Large intestine (tissue), 12 donors: Measurements from ENCODE around the gene SLC25A33. TPM values are rescaled to one million over a fixed set of nuclear protein-coding genes. Genes with fewer than 3 reads are reported as not detected.
A peak's percentile ranks its signal among the peaks of the same experiment; 100 is the strongest.

Experiments used
- DNase-seq, 2 donors: peaks; one replicate each; pipeline versions ENCODE4 v3.0.0 to v3.0.0-alpha.2; 2013
- H3K27ac ChIP-seq: one replicate; pipeline ENCODE4 v1.5.1; 2013; ENCODE audit warnings: low read length
- H3K27me3 ChIP-seq: 2 replicates; pipeline ENCODE4 v1.6.1; 2013; ENCODE audit warnings: low read length; ENCODE audit not compliant: control insufficient read depth, insufficient read depth
- H3K36me3 ChIP-seq: 2 replicates; pipeline ENCODE4 v1.6.1; 2013; ENCODE audit warnings: low read length; ENCODE audit not compliant: control insufficient read depth, insufficient read depth
- H3K4me1 ChIP-seq: one replicate; pipeline ENCODE4 v1.6.1; 2013; ENCODE audit warnings: low read length; ENCODE audit not compliant: control insufficient read depth, insufficient read depth
- H3K4me3 ChIP-seq: one replicate; pipeline ENCODE4 v1.5.1; 2013; ENCODE audit warnings: low read length
- H3K9me3 ChIP-seq: one replicate; pipeline ENCODE4 v1.6.1; 2013; ENCODE audit warnings: mild to moderate bottlenecking, low read depth, low read length, moderate library complexity; ENCODE audit not compliant: control insufficient read depth
- WGBS: methylation state at CpG from one replicate; pipeline ENCODE4 v1.1.5; 2013; ENCODE audit warnings: low lambda C conversion rate; ENCODE audit not compliant: insufficient coverage; 5-methylcytosine and 5-hydroxymethylcytosine counted together
- long read RNA-seq, 11 donors: transcript quantifications; one replicate each; lab custom pipeline, GENCODE V29; 2026
- polyA plus RNA-seq: library from polyadenylated mRNA; unstranded; fragments of 120-200 nt; gene quantifications from one replicate; pipeline ENCODE4 v1.2.1, GENCODE V29; 2013

SLC25A33 gene
- 6.0 TPM for polyA plus RNA-seq
- long read RNA-seq, donor 1, partial matches to known transcripts: 0 of 2 reads
- long read RNA-seq, donor 1, other reads (novel, unspliced or antisense): 0 of 2 reads
- long read RNA-seq, donor 2, transcript SLC25A33-201 (7 exons, 3,854 nt): major isoform, 5 of 5 reads
- long read RNA-seq, donor 2, partial matches to known transcripts: 0 of 5 reads
- long read RNA-seq, donor 2, other reads (novel, unspliced or antisense): 0 of 5 reads
- long read RNA-seq, donor 3: 0 reads
- long read RNA-seq, donor 4: 0 reads
- long read RNA-seq, donor 5: 0 reads
- long read RNA-seq, donor 6, transcript SLC25A33-201 (7 exons, 3,854 nt): major isoform, 5 of 5 reads
- long read RNA-seq, donor 6, partial matches to known transcripts: 0 of 5 reads
- long read RNA-seq, donor 6, other reads (novel, unspliced or antisense): 0 of 5 reads
- long read RNA-seq, donor 7, transcript SLC25A33-201 (7 exons, 3,854 nt): major isoform, 5 of 5 reads
- long read RNA-seq, donor 7, partial matches to known transcripts: 0 of 5 reads
- long read RNA-seq, donor 7, other reads (novel, unspliced or antisense): 0 of 5 reads
- long read RNA-seq, donor 8, transcript SLC25A33-201 (7 exons, 3,854 nt): major isoform, 6 of 6 reads
- long read RNA-seq, donor 8, partial matches to known transcripts: 0 of 6 reads
- long read RNA-seq, donor 8, other reads (novel, unspliced or antisense): 0 of 6 reads
- long read RNA-seq, donor 9, transcript SLC25A33-201 (7 exons, 3,854 nt): major isoform, 5 of 5 reads
- long read RNA-seq, donor 9, partial matches to known transcripts: 0 of 5 reads
- long read RNA-seq, donor 9, other reads (novel, unspliced or antisense): 0 of 5 reads
- long read RNA-seq, donor 10, transcript SLC25A33-201 (7 exons, 3,854 nt): major isoform, 7 of 7 reads
- long read RNA-seq, donor 10, partial matches to known transcripts: 0 of 7 reads
- long read RNA-seq, donor 10, other reads (novel, unspliced or antisense): 0 of 7 reads
- long read RNA-seq, donor 11, transcript SLC25A33-201 (7 exons, 3,854 nt): major isoform, 5 of 5 reads
- long read RNA-seq, donor 11, partial matches to known transcripts: 0 of 5 reads
- long read RNA-seq, donor 11, other reads (novel, unspliced or antisense): 0 of 5 reads

GRCh38 chr1:9539165-9539828 lies at the start of gene SLC25A33:
SLC25A33 (plus strand) TSS chr1:9539465; CDS start chr1:9539692, 227 bp downstream.
- no CpG with 5 or more reads among the region's 92 CpGs for WGBS
- Histone ChIP-seq H3K36me3 (no peaks in the 10 kb centered on the region), H3K4me1 (peaks cover 26% of the 10 kb centered on the region), H3K9me3 (no peaks in the 10 kb centered on the region), H3K27me3 (no peaks in the 10 kb centered on the region), H3K27ac (peak within 1 kb of the TSS; percentile 93), H3K4me3 (peak within 1 kb of the TSS; percentile 88)
- peak; percentile 98 to 100 for DNase-seq

GRCh38 chr1:9490605-9491339 lies 48.5 kb upstream of the SLC25A33 start:
- Histone ChIP-seq H3K27me3 (peaks cover 7% of the 10 kb centered on the region), H3K27ac (peak overlapping the region; percentile 57), H3K4me3 (no peak overlapping the region), H3K4me1 (peaks cover 14% of the 10 kb centered on the region), H3K36me3 (no peaks in the 10 kb centered on the region), H3K9me3 (no peaks in the 10 kb centered on the region)
- WGBS: no CpG with 5 or more reads among the region's 20 CpGs
- peak; percentile 82 to 86 for DNase-seq

DNA sequence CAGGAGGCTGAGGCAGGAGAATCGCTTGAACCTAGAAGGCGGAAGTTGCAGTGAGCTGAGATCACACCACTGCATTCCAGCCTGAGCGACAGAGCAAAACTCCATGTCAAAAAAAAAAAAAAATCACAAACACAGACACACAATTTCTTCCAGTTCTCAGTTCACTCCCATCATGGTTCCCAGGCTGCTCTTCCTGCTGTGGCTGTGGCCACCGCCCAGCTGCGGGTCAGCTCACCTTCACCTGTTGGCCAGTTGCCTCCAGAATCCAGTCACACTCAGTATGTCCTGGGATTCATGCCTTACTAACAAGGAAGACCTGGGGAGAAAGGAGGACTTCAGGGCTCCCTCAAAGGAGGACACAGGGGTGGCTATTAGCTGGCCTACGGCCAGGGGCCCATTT lies 45.9 kb upstream of the SLC25A33 start:
- Histone ChIP-seq H3K27ac (no peak overlapping the region), H3K4me3 (no peak overlapping the region), H3K27me3 (peaks cover 7% of the 10 kb centered on the region), H3K4me1 (peaks cover 14% of the 10 kb centered on the region), H3K36me3 (no peaks in the 10 kb centered on the region), H3K9me3 (no peaks in the 10 kb centered on the region)
- DNase-seq: no peak
- WGBS: 100% methylated on average over 1 of the region's 6 CpGs

GRCh38 chr1:9494936-9495758 lies 44.1 kb upstream of the SLC25A33 start:
- Histone ChIP-seq H3K9me3 (no peaks in the 10 kb centered on the region), H3K27me3 (peaks cover 7% of the 10 kb centered on the region), H3K4me1 (peaks cover 14% of the 10 kb centered on the region), H3K4me3 (no peak overlapping the region), H3K36me3 (no peaks in the 10 kb centered on the region), H3K27ac (no peak overlapping the region)
- peak; percentile 38 to 43 for DNase-seq
- no CpG with 5 or more reads among the region's 48 CpGs for WGBS

GRCh38 chr1:9495854-9496374 lies 43.4 kb upstream of the SLC25A33 start:
- DNase-seq: no peak
- H3K9me3 ChIP-seq: no peaks in the 10 kb centered on the region
- H3K36me3 ChIP-seq: no peaks in the 10 kb centered on the region
- no peak overlapping the region for H3K27ac ChIP-seq
- peaks cover 7% of the 10 kb centered on the region for H3K27me3 ChIP-seq
- H3K4me3 ChIP-seq: no peak overlapping the region
- WGBS: 100% methylated on average over 1 of the region's 8 CpGs
- H3K4me1 ChIP-seq: peaks cover 7% of the 10 kb centered on the region

DNA sequence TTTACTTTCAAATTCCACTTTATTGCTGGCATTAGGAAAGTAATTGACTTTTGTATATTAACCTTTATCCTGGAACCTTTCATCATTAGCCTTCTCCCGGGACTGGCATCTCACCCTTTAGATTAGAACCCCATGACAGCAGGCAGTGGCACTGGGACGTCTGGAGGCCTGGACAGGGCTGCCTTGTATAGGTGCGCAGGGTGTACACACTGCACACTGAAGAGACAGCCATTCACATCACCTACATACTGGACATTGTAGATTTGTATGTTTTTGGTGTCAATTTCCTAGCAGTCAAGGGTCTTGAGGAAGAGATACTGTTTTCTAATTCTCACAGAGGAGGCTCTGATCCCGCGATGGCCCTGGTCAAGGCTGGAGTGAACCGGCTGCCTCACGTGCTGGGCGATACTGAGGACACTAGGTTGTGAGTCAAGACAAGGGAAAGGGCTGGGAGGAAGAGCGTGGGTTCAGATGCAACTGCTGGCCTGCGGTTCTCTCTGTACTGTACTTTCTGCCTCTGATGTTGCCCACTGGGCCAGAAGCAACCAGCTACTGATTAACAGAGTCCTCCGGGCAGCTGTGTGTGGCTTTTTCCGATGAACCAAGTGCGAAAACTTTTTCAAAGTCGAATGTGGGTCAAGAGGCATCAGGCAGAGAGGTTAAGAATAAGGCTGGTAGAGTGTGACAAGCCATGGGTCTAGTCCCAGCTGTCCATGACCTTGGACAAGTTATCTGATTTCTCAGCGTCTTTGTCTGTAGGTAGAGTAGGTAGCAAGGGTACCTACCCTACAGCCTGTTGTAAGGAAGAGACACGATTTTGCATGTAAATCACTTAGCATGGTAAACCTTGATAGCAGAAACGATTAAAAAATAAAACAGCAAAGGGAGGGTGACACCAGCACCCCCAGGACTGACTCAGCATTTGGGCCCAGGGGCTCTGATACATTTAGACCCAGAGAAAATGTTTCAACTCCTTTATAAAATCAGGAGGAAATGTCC lies 38.2 kb upstream of the SLC25A33 start:
- no peak overlapping the region for H3K4me3 ChIP-seq
- whole genome bisulfite sequencing: no CpG with 5 or more reads among the region's 17 CpGs
- no peak for DNase-seq
- no peaks in the 10 kb centered on the region for H3K36me3 ChIP-seq
- H3K4me1 ChIP-seq: no peaks in the 10 kb centered on the region
- no peak overlapping the region for H3K27ac ChIP-seq
- no peaks in the 10 kb centered on the region for H3K9me3 ChIP-seq
- no peaks in the 10 kb centered on the region for H3K27me3 ChIP-seq

DNA sequence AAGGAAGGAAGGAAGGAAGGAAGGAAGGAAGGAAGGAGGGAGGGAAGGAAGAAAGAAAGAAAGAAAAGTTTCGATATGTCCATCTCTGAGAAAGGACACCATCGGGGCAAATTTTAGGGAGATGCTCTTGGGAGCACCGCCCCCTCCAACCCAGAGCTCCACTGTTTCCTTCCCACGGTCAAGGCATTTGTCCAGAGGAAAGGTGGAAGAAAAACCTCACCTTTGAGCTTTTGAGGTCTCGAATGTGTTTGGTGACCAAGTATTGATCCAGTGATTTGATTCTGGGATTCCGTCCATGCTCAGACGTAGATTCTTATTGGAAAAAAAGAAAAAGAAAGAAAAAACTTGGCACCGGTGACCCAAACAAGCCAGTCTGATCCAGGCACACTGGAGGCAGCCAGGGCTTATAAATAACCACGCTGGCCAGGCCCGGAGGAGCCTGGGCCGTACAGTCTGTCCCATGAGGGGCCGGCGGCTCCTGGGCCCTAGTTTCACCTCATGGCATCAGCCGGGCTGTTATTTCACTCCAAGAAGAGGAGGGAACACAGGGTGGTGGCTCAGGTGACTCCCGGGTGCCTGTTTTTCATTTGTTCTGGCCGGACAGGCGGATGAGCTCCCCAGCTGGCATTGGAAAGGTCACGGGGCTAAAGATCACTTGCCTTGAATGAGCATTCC lies 36.1 kb upstream of the SLC25A33 start:
- Histone ChIP-seq H3K27me3 (no peaks in the 10 kb centered on the region), H3K9me3 (no peaks in the 10 kb centered on the region), H3K36me3 (no peaks in the 10 kb centered on the region), H3K4me1 (no peaks in the 10 kb centered on the region), H3K4me3 (no peak overlapping the region), H3K27ac (no peak overlapping the region)
- DNase-seq: no peak
- 89% methylated on average over 3 of the region's 18 CpGs for WGBS

DNA sequence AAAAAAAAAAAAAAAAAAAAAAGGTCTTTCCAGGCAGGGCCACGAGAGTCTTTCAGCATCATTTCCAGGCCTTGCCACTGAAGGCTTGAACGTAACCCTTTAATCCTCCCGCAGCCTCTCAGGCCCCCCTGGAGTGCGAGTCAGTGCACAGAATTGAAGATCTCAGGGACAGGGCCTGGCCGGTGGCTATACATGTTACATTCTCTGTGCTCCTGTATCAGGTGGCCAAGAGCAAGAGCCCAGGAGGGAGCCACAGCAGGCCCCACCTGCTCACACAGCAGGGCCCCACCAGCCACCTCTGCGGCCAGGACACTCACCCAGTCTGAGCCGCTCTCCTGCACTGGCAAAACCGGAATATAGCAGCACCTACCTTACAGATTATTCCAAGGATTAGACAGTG lies 34.1 kb upstream of the SLC25A33 start:
- no peak overlapping the region for H3K27ac ChIP-seq
- no peaks in the 10 kb centered on the region for H3K36me3 ChIP-seq
- no peaks in the 10 kb centered on the region for H3K27me3 ChIP-seq
- DNase-seq: no peak
- no peak overlapping the region for H3K4me3 ChIP-seq
- no peaks in the 10 kb centered on the region for H3K4me1 ChIP-seq
- no CpG with 5 or more reads among the region's 8 CpGs for WGBS
- no peaks in the 10 kb centered on the region for H3K9me3 ChIP-seq
